Muscle layer of duodenum (tissue), 2 donors: ENCODE results near the gene TTC21A.
"Not testable (repeated sequence)": the region's sequence is repeated elsewhere in the genome, so short reads cannot be mapped to it uniquely, and the experiment has no call there.

Source experiments
- H3K27ac ChIP-seq: one replicate; pipeline ENCODE4 v1.7.0; 2013; ENCODE audit warnings: mild to moderate bottlenecking, low read length
- H3K27me3 ChIP-seq: one replicate; pipeline ENCODE4 v1.7.0; 2013; ENCODE audit warnings: low read depth, mild to moderate bottlenecking, control low read depth, low read length
- H3K36me3 ChIP-seq, 2 donors: one replicate each; pipeline ENCODE4 v1.7.0; 2013; ENCODE audit warnings: low read length in 2 of 2, control low read depth in 1 of 2, mild to moderate bottlenecking in 1 of 2; ENCODE audit not compliant: insufficient read depth in 2 of 2, control insufficient read depth in 1 of 2
- H3K4me1 ChIP-seq, 2 donors: one replicate each; pipeline ENCODE4 v1.7.0; 2013; ENCODE audit warnings: low read length in 2 of 2, mild to moderate bottlenecking in 2 of 2, control low read depth in 1 of 2, moderate library complexity in 1 of 2; ENCODE audit not compliant: insufficient read depth in 2 of 2, control insufficient read depth in 1 of 2
- H3K4me3 ChIP-seq, 2 donors: one replicate each; pipeline ENCODE4 v1.7.0; 2013; ENCODE audit warnings: low read length in 2 of 2, low read depth in 1 of 2, mild to moderate bottlenecking in 1 of 2
- H3K9me3 ChIP-seq, 2 donors: one replicate each; pipeline ENCODE4 v1.7.0; 2013; ENCODE audit warnings: low read length in 2 of 2, control low read depth in 1 of 2, mild to moderate bottlenecking in 1 of 2; ENCODE audit not compliant: control insufficient read depth in 1 of 2
- donor health status: healthy.

The TTC21A gene

DNA sequence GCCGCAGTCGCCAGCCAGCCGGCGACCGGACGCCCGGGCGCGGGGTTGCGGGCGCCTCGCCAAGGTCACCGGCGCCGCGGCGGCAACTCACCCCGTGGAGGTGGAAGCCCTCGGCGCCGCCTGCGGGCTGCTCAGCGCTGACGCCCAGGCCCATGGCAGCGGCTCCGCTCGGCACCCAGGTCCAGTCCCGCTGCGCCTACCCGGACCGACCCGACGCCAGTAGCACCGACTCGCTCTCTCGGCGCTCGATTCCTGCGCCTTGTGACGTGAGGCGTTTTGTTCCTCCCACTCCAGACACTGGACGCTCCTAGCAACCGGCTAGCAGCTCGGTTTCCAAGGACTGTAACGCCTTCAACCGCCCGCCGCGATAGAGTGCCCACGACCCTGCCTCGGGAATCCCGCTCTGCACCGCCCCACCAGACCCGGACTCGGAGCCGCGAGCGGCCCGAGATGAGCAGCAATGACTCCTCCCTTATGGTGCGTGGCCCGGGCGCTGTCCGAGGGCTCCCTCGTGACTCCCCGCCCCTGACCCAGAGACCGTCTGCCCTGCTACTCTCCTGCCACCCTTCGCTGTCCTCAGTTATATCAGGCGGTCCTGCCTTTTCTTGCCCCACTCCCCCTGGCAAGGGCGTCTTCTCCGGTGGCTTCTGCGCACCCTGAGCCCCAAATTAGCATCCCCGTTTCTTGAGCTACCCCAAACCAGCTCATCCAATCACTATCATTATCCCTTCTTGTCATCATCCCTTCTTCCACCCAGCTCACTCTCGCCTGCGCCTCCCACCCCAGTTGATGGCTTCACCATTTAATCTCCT, at the start of gene TTC21A, which contains the start of gene GORASP1:
TSS of gene TTC21A (plus strand) at position 293 of the 812 bp plus-strand sequence. CDS start at position 451, 158 bp downstream.
TSS of gene GORASP1 (minus strand) at position 240 of the 812 bp plus-strand sequence. CDS start at position 154, 86 bp downstream.
- Histone ChIP-seq H3K36me3 (peaks cover 0 to 8% of the 10 kb centered on the region in 2 donors), H3K4me3 (peak within 1 kb of the TSS; percentile 85 to 88), H3K4me1 (peaks cover 10 to 42% of the 10 kb centered on the region in 2 donors), H3K27ac (peak within 1 kb of the TSS; percentile 78), H3K27me3 (no peaks in the 10 kb centered on the region), H3K9me3 (no peaks in the 10 kb centered on the region)

DNA sequence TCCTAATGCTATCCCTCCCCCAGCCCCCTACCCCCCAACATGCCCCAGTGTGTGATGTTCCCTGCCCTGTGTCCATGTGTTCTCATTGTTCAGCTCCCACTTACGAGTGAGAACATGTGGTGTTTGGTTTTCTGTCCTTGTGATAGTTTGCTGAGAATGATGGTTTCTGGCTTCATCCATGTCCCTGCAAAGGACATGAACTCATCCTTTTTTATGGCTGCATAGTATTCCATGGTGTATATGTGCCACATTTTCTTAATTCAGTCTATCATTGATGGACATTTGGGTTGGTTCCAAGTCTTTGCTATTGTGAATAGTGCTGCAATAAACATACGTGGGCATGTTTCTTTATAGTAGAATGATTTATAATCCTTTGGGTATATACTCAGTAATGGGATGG, 46.3 kb upstream of the TTC21A start:
- H3K27me3 ChIP-seq, H3K9me3 ChIP-seq, H3K4me3 ChIP-seq, H3K27ac ChIP-seq, H3K36me3 ChIP-seq, H3K4me1 ChIP-seq: not testable (repeated sequence)

- H3K4me3 ChIP-seq, result no peak overlapping the region
- H3K4me1 ChIP-seq, result no peaks in the 10 kb centered on the region
- H3K36me3 ChIP-seq, result peaks cover 9 to 13% of the 10 kb centered on the region in 2 donors
- H3K9me3 ChIP-seq, result no peaks in the 10 kb centered on the region
- H3K27me3 ChIP-seq, result no peaks in the 10 kb centered on the region
- H3K27ac ChIP-seq, result no peak overlapping the region
Measured at GRCh38 chr3:39062180-39062579, 45.3 kb upstream of the TTC21A start.

DNA sequence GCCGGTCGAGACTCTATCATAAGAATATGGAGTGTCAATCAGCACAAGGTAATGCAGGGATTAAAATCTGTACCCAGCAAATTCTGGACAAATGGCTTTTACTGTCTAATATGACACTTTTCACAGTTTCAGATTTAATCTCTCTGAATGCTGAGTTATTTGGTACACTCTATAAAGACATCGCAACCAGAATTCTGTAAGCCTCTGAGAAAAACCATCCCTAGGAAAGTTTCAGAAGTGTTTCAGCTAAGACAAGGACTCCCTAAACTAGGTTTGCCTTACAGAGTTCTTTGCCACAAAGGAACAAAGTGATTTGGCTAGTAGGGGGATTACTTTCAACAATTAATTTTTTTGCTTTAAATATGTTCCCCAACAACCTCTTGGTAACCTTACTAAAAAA, 44.3 kb upstream of the TTC21A start:
- no peaks in the 10 kb centered on the region for H3K27me3 ChIP-seq
- peaks cover 16 to 19% of the 10 kb centered on the region in 2 donors for H3K36me3 ChIP-seq
- no peaks in the 10 kb centered on the region for H3K4me1 ChIP-seq
- H3K27ac ChIP-seq, result no peak overlapping the region
- no peaks in the 10 kb centered on the region for H3K9me3 ChIP-seq
- no peak overlapping the region for H3K4me3 ChIP-seq

DNA sequence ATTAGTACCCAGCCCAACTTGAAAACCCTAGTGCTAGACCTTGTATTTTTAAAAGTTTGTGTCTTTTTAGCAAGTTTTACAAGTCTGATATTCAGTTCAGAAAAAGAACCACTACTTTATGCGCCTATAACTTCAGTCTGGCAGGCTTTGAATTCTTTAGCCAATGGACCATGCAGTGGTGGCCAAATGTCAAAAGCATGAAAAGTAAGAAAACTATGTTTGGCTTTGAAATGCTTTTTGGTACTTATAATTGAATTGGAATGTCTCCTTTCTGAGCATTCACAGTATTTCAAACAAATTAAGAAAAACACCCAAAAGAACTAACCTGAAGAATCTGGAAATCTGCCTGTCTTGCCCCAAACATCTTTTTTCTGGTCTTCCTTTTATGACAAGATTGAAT, 42.8 kb upstream of the TTC21A start:
- H3K27ac ChIP-seq, result no peak overlapping the region
- no peaks in the 10 kb centered on the region for H3K27me3 ChIP-seq
- H3K4me3 ChIP-seq, result no peak overlapping the region
- H3K36me3 ChIP-seq, result peaks cover 16 to 28% of the 10 kb centered on the region in 2 donors
- no peaks in the 10 kb centered on the region for H3K4me1 ChIP-seq
- no peaks in the 10 kb centered on the region for H3K9me3 ChIP-seq

GRCh38 chr3:39065197-39065596, 42.3 kb upstream of the TTC21A start:
- Histone ChIP-seq H3K4me3 (no peak overlapping the region), H3K4me1 (no peaks in the 10 kb centered on the region), H3K36me3 (peaks cover 21 to 34% of the 10 kb centered on the region in 2 donors), H3K27me3 (no peaks in the 10 kb centered on the region), H3K27ac (no peak overlapping the region), H3K9me3 (no peaks in the 10 kb centered on the region)

DNA sequence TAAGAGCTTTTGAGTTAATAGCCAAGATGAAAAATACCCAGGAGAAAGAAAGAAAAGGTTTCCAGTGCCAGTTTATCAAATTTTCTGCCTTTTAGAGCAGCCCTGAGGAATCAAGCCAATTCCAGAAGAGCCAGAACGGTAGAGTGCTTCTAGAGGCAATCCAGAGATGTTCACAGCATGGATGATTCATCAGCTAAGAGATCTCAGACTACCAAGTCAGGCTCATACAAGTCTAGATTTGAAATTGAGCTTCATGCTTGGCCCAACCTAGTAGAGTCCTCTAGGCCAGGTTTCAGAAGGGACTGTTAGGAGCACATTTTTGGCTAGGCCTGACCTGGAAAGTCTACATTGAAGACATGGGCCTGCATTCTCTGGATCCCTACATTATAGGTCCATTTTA, 40.2 kb upstream of the TTC21A start:
- Histone ChIP-seq H3K4me3 (no peak overlapping the region), H3K4me1 (no peaks in the 10 kb centered on the region), H3K27me3 (no peaks in the 10 kb centered on the region), H3K27ac (no peak overlapping the region), H3K36me3 (peaks cover 28 to 47% of the 10 kb centered on the region in 2 donors), H3K9me3 (no peaks in the 10 kb centered on the region)

DNA sequence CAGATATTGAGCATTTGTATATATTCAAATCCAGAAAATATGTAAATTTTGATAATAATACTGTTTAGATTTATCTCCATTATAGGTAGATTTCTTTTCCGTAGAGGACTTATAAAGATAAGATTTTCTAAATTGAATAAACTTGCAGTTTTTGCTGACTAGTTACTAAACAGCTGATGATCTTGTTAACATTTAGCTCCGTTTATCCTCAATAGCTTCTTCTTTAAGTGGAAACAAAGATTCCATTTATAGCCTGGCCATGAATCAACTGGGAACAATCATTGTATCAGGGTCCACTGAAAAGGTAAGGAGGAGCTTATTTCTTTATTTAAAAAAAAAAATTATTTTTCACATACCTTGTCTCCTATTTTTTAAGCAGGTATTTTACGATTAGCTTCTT, 38.9 kb upstream of the TTC21A start:
- peaks cover 38 to 60% of the 10 kb centered on the region in 2 donors for H3K36me3 ChIP-seq
- no peak overlapping the region for H3K4me3 ChIP-seq
- no peak overlapping the region for H3K27ac ChIP-seq
- no peaks in the 10 kb centered on the region for H3K4me1 ChIP-seq
- H3K27me3 ChIP-seq, result no peaks in the 10 kb centered on the region
- H3K9me3 ChIP-seq, result no peaks in the 10 kb centered on the region

GRCh38 chr3:39075910-39076309, 31.6 kb upstream of the TTC21A start:
- Histone ChIP-seq H3K27me3 (no peaks in the 10 kb centered on the region), H3K36me3 (peaks cover 55 to 76% of the 10 kb centered on the region in 2 donors)

GRCh38 chr3:39079530-39079929, 27.9 kb upstream of the TTC21A start:
- no peak overlapping the region for H3K27ac ChIP-seq
- no peak overlapping the region for H3K4me3 ChIP-seq
- H3K9me3 ChIP-seq, result no peaks in the 10 kb centered on the region
- no peaks in the 10 kb centered on the region for H3K27me3 ChIP-seq
- H3K4me1 ChIP-seq, result no peaks in the 10 kb centered on the region
- H3K36me3 ChIP-seq, result peaks cover 34 to 59% of the 10 kb centered on the region in 2 donors

More at GRCh38 chr3:39075910-39076309, 31.6 kb upstream of the TTC21A start:
- Histone ChIP-seq H3K4me3 (no peak overlapping the region), H3K27ac (no peak overlapping the region), H3K9me3 (no peaks in the 10 kb centered on the region), H3K4me1 (no peaks in the 10 kb centered on the region)

DNA sequence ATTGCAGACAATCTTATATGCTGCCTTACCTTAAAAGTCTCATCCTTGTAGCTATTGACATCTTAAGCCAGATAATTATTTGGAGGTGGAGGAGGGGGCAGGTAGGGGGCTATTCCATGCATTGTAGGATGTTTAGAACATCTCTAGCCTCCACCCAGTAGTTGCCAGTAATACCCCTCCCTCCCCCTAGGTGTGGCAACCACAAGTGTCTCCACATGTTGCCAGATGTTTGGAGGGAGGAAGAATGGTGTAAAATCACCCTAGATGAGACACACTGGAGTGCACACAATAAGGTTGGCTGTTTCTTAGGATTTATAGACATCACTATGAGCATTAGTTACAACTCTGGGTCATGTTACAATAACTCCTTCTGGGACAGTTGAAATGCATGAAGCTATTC, 27.5 kb upstream of the TTC21A start:
- no peaks in the 10 kb centered on the region for H3K4me1 ChIP-seq
- H3K27me3 ChIP-seq, result no peaks in the 10 kb centered on the region
- no peaks in the 10 kb centered on the region for H3K9me3 ChIP-seq
- H3K27ac ChIP-seq, result no peak overlapping the region
- H3K4me3 ChIP-seq, result no peak overlapping the region
- peaks cover 30 to 55% of the 10 kb centered on the region in 2 donors for H3K36me3 ChIP-seq
